Activated naive CD4-positive, alpha-beta T cell treated with anti-CD3 and anti-CD28 coated beads, Interleukin-2, amount 50 U/mL, for 24 hours (primary cell): ENCODE data around the gene TXNRD3.
"Not testable (repeated sequence)": the region's sequence is repeated elsewhere in the genome, so short reads cannot be mapped to it uniquely, and the experiment has no call there.

Experiments
- H3K27ac Mint-ChIP-seq: one replicate; pipeline ENCODE4 v1.8.0; 2021; ENCODE audit warnings: mild to moderate bottlenecking, mixed read lengths
- H3K27me3 Mint-ChIP-seq: one replicate; pipeline ENCODE4 v1.8.0; 2021; ENCODE audit warnings: mixed read lengths
- H3K36me3 Mint-ChIP-seq: one replicate; pipeline ENCODE4 v1.8.0; 2021; ENCODE audit warnings: mixed read lengths
- H3K4me1 Mint-ChIP-seq: one replicate; pipeline ENCODE4 v1.8.0; 2021; ENCODE audit warnings: mixed read lengths
- H3K4me3 Mint-ChIP-seq: one replicate; pipeline ENCODE4 v1.8.0; 2021; ENCODE audit warnings: mild to moderate bottlenecking, mixed read lengths
- H3K9me3 Mint-ChIP-seq: one replicate; pipeline ENCODE4 v1.8.0; 2021; ENCODE audit warnings: mixed read lengths

Gene TXNRD3

GRCh38 chr3:126663257-126663656, 8.3 kb upstream of the TXNRD3 start:
- no peaks in the 10 kb centered on the region for H3K9me3 Mint-ChIP-seq
- no peak overlapping the region for H3K4me3 Mint-ChIP-seq
- H3K36me3 Mint-ChIP-seq, result no peaks in the 10 kb centered on the region
- no peaks in the 10 kb centered on the region for H3K27me3 Mint-ChIP-seq
- H3K4me1 Mint-ChIP-seq, result no peaks in the 10 kb centered on the region
- H3K27ac Mint-ChIP-seq, result no peak overlapping the region

- Mint-ChIP-seq H3K4me1 (no peaks in the 10 kb centered on the region), H3K36me3 (no peaks in the 10 kb centered on the region), H3K27me3 (no peaks in the 10 kb centered on the region), H3K27ac (no peak overlapping the region), H3K9me3 (no peaks in the 10 kb centered on the region), H3K4me3 (no peak overlapping the region)
These were observed 6.8 kb upstream of the TXNRD3 start for GRCh38 chr3:126661532-126662364.

GRCh38 chr3:126659915-126660886, 5.3 kb upstream of the TXNRD3 start:
- Mint-ChIP-seq H3K36me3 (no peaks in the 10 kb centered on the region), H3K4me1 (peaks cover 1% of the 10 kb centered on the region), H3K4me3 (no peak overlapping the region), H3K27me3 (no peaks in the 10 kb centered on the region), H3K9me3 (no peaks in the 10 kb centered on the region), H3K27ac (no peak overlapping the region)

GRCh38 chr3:126658584-126658983, 3.7 kb upstream of the TXNRD3 start:
- H3K36me3 Mint-ChIP-seq, result no peaks in the 10 kb centered on the region
- H3K9me3 Mint-ChIP-seq, result no peaks in the 10 kb centered on the region
- peaks cover 7% of the 10 kb centered on the region for H3K4me1 Mint-ChIP-seq
- H3K27me3 Mint-ChIP-seq, result no peaks in the 10 kb centered on the region
- no peak overlapping the region for H3K27ac Mint-ChIP-seq
- H3K4me3 Mint-ChIP-seq, result no peak overlapping the region

- no peak overlapping the region for H3K27ac Mint-ChIP-seq
- H3K27me3 Mint-ChIP-seq, result no peaks in the 10 kb centered on the region
- H3K4me1 Mint-ChIP-seq, result peaks cover 7% of the 10 kb centered on the region
- no peak overlapping the region for H3K4me3 Mint-ChIP-seq
- H3K9me3 Mint-ChIP-seq, result no peaks in the 10 kb centered on the region
- H3K36me3 Mint-ChIP-seq, result no peaks in the 10 kb centered on the region
These were observed 3.0 kb upstream of the TXNRD3 start for GRCh38 chr3:126657901-126658300.

- peaks cover 7% of the 10 kb centered on the region for H3K4me1 Mint-ChIP-seq
- H3K27ac Mint-ChIP-seq, result no peak overlapping the region
- no peaks in the 10 kb centered on the region for H3K36me3 Mint-ChIP-seq
- H3K4me3 Mint-ChIP-seq, result no peak overlapping the region
- no peaks in the 10 kb centered on the region for H3K9me3 Mint-ChIP-seq
- no peaks in the 10 kb centered on the region for H3K27me3 Mint-ChIP-seq
These were observed 1.6 kb upstream of the TXNRD3 start for GRCh38 chr3:126656371-126657134.

- H3K4me3 Mint-ChIP-seq, result peak overlapping the region; percentile 54
- H3K27me3 Mint-ChIP-seq, result no peaks in the 10 kb centered on the region
These were observed 963 bp upstream of the TXNRD3 start for GRCh38 chr3:126655887-126656286.

GRCh38 chr3:126649556-126650092, 5.3 kb downstream of the TXNRD3 start:
- Mint-ChIP-seq H3K36me3 (no peaks in the 10 kb centered on the region), H3K4me1 (peaks cover 4% of the 10 kb centered on the region), H3K27ac (no peak overlapping the region), H3K4me3 (no peak overlapping the region), H3K9me3 (no peaks in the 10 kb centered on the region), H3K27me3 (no peaks in the 10 kb centered on the region)

More at GRCh38 chr3:126655887-126656286, 963 bp upstream of the TXNRD3 start:
- Mint-ChIP-seq H3K36me3 (no peaks in the 10 kb centered on the region), H3K9me3 (no peaks in the 10 kb centered on the region), H3K4me1 (peaks cover 7% of the 10 kb centered on the region), H3K27ac (no peak overlapping the region)

GRCh38 chr3:126646674-126647073, 8.2 kb downstream of the TXNRD3 start:
- no peaks in the 10 kb centered on the region for H3K9me3 Mint-ChIP-seq
- H3K27me3 Mint-ChIP-seq, result no peaks in the 10 kb centered on the region
- no peak overlapping the region for H3K4me3 Mint-ChIP-seq
- H3K4me1 Mint-ChIP-seq, result no peaks in the 10 kb centered on the region
- H3K27ac Mint-ChIP-seq, result no peak overlapping the region
- H3K36me3 Mint-ChIP-seq, result peaks cover 4% of the 10 kb centered on the region

GRCh38 chr3:126644615-126645014, 10.3 kb downstream of the TXNRD3 start:
- H3K36me3 Mint-ChIP-seq, result peaks cover 14% of the 10 kb centered on the region
- no peaks in the 10 kb centered on the region for H3K4me1 Mint-ChIP-seq
- H3K27ac Mint-ChIP-seq, result no peak overlapping the region
- no peaks in the 10 kb centered on the region for H3K27me3 Mint-ChIP-seq
- H3K4me3 Mint-ChIP-seq, result no peak overlapping the region
- H3K9me3 Mint-ChIP-seq, result no peaks in the 10 kb centered on the region

- H3K36me3 Mint-ChIP-seq, result peaks cover 14% of the 10 kb centered on the region
- no peak overlapping the region for H3K4me3 Mint-ChIP-seq
- H3K27me3 Mint-ChIP-seq, result no peaks in the 10 kb centered on the region
- no peaks in the 10 kb centered on the region for H3K4me1 Mint-ChIP-seq
- H3K9me3 Mint-ChIP-seq, result no peaks in the 10 kb centered on the region
- no peak overlapping the region for H3K27ac Mint-ChIP-seq
These were observed 16.1 kb downstream of the TXNRD3 start for GRCh38 chr3:126638790-126639189.

- Mint-ChIP-seq H3K27ac (no peak overlapping the region), H3K27me3 (no peaks in the 10 kb centered on the region), H3K36me3 (peaks cover 13% of the 10 kb centered on the region), H3K4me1 (no peaks in the 10 kb centered on the region), H3K9me3 (no peaks in the 10 kb centered on the region), H3K4me3 (no peak overlapping the region)
These were observed 18.5 kb downstream of the TXNRD3 start for GRCh38 chr3:126636436-126636835.

- Mint-ChIP-seq H3K4me3 (no peak overlapping the region), H3K36me3 (peaks cover 3% of the 10 kb centered on the region), H3K27me3 (no peaks in the 10 kb centered on the region), H3K27ac (no peak overlapping the region), H3K4me1 (peaks cover 2% of the 10 kb centered on the region), H3K9me3 (no peaks in the 10 kb centered on the region)
These were observed 20.1 kb downstream of the TXNRD3 start for GRCh38 chr3:126634803-126635202.

GRCh38 chr3:126630020-126630419, 24.9 kb downstream of the TXNRD3 start:
- Mint-ChIP-seq H3K27me3 (no peaks in the 10 kb centered on the region), H3K4me1 (peaks cover 8% of the 10 kb centered on the region), H3K4me3 (no peak overlapping the region), H3K27ac (peak overlapping the region; percentile 5), H3K36me3 (peaks cover 6% of the 10 kb centered on the region), H3K9me3 (no peaks in the 10 kb centered on the region)

- not testable (repeated sequence) for H3K9me3 Mint-ChIP-seq, H3K36me3 Mint-ChIP-seq, H3K4me1 Mint-ChIP-seq, H3K27me3 Mint-ChIP-seq, H3K27ac Mint-ChIP-seq, H3K4me3 Mint-ChIP-seq
These were observed 29.2 kb downstream of the TXNRD3 start for GRCh38 chr3:126625735-126626134.
